ENCODE results near the gene TNXB. TPM values are rescaled to one million over a fixed set of nuclear protein-coding genes. Genes with fewer than 3 reads are reported as not detected.

Gene TNXB
- polyA plus RNA-seq, 1 donor from 2014 or later: 3.3 TPM

DNA sequence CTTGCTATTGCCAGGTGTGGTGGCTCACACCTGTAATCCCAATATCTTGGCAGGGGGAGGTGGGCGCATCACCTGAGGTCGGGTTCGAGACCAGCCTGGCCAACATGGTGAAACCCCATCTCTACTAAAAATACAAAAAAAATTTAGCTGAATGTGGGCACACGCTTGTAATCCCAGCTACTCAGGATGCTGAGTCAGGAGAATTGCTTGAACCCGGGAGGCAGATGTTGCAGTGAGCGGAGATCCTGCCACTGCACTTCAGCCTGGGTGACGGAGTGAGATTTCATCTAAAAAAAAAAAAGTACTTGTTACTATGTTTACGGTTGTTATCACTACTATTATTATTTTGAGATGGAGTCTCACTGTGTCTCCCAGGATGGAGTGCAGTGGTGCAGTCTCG, 47.8 kb upstream of the TNXB start:
- TF ChIP-seq EZH2 (IDR thresholded peaks at IDR 0.05; ENCODE audit: borderline replicate concordance, insufficient read depth, low read length, poor library complexity, severe bottlenecking) (no peak), SMC3 (conservative IDR thresholded peaks at IDR 0.05; ENCODE audit: poor library complexity) (no peak), RAD21 (conservative IDR thresholded peaks at IDR 0.05) (no peak), POLR2AphosphoS5 (IDR thresholded peaks at IDR 0.05) (no peak), MXI1 (conservative IDR thresholded peaks at IDR 0.05; ENCODE audit: poor library complexity, severe bottlenecking) (no peak), TAF1 (IDR thresholded peaks at IDR 0.05; ENCODE audit: low read depth) (no peak), EP300 (conservative IDR thresholded peaks at IDR 0.05; ENCODE audit: poor library complexity, severe bottlenecking) (no peak)
- TF ChIP-seq, protein P1, sequence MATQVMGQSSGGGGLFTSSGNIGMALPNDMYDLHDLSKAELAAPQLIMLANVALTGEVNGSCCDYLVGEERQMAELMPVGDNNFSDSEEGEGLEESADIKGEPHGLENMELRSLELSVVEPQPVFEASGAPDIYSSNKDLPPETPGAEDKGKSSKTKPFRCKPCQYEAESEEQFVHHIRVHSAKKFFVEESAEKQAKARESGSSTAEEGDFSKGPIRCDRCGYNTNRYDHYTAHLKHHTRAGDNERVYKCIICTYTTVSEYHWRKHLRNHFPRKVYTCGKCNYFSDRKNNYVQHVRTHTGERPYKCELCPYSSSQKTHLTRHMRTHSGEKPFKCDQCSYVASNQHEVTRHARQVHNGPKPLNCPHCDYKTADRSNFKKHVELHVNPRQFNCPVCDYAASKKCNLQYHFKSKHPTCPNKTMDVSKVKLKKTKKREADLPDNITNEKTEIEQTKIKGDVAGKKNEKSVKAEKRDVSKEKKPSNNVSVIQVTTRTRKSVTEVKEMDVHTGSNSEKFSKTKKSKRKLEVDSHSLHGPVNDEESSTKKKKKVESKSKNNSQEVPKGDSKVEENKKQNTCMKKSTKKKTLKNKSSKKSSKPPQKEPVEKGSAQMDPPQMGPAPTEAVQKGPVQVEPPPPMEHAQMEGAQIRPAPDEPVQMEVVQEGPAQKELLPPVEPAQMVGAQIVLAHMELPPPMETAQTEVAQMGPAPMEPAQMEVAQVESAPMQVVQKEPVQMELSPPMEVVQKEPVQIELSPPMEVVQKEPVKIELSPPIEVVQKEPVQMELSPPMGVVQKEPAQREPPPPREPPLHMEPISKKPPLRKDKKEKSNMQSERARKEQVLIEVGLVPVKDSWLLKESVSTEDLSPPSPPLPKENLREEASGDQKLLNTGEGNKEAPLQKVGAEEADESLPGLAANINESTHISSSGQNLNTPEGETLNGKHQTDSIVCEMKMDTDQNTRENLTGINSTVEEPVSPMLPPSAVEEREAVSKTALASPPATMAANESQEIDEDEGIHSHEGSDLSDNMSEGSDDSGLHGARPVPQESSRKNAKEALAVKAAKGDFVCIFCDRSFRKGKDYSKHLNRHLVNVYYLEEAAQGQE (IDR thresholded peaks at IDR 0.05; ENCODE audit: borderline replicate concordance): no peak
- TF ChIP-seq, protein P2, sequence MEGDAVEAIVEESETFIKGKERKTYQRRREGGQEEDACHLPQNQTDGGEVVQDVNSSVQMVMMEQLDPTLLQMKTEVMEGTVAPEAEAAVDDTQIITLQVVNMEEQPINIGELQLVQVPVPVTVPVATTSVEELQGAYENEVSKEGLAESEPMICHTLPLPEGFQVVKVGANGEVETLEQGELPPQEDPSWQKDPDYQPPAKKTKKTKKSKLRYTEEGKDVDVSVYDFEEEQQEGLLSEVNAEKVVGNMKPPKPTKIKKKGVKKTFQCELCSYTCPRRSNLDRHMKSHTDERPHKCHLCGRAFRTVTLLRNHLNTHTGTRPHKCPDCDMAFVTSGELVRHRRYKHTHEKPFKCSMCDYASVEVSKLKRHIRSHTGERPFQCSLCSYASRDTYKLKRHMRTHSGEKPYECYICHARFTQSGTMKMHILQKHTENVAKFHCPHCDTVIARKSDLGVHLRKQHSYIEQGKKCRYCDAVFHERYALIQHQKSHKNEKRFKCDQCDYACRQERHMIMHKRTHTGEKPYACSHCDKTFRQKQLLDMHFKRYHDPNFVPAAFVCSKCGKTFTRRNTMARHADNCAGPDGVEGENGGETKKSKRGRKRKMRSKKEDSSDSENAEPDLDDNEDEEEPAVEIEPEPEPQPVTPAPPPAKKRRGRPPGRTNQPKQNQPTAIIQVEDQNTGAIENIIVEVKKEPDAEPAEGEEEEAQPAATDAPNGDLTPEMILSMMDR (IDR thresholded peaks at IDR 0.05; ENCODE audit: poor library complexity, severe bottlenecking): no peak
- no peak overlapping the region for H3K4me2 ChIP-seq (ENCODE audit: low read length)

DNA sequence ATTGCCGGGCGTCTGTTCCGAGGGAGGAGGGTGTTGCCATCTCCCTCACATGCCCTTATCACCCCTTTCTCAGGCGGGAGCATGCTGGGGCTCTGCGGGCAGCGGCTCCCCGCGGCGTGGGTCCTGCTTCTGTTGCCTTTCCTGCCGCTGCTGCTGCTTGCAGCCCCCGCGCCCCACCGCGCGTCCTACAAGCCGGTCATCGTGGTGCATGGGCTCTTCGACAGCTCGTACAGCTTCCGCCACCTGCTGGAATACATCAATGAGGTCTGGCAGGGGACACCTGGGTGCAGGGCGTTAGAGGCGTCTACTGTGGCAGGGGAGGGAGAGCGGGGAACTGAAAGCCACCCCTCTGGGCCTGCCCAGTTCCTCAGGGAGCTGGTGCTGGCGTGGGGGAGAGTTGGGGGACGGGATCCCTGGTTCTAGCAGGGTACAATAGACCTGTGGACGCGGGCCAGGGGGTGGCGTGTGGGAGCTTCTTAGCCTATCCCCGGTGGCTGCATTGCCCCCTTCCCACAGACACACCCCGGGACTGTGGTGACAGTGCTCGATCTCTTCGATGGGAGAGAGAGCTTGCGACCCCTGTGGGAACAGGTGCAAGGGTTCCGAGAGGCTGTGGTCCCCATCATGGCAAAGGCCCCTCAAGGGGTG, 45.5 kb upstream of the TNXB start:
- H3K27ac ChIP-seq (ENCODE audit: low read length): peak overlapping the region; percentile 93

More for the DNA sequence above, 47.8 kb upstream of the TNXB start:
- Histone ChIP-seq H3K9me2 (ENCODE audit: insufficient read depth, low read length) (no peaks in the 10 kb centered on the region), H3K9me3 (ENCODE audit: low read length) (no peaks in the 10 kb centered on the region), H3F3A (ENCODE audit: insufficient read depth, low read length, poor library complexity, severe bottlenecking) (no peaks in the 10 kb centered on the region), H3K9ac (ENCODE audit: low read length) (no peak overlapping the region), H4K20me1 (ENCODE audit: insufficient read depth) (no peaks in the 10 kb centered on the region), H3K4me3 (ENCODE audit: low read length) (no peak overlapping the region), H3K36me3 (ENCODE audit: insufficient read depth, low read length) (no peaks in the 10 kb centered on the region), H2AFZ (ENCODE audit: low read depth, low read length) (no peak overlapping the region), H3K27ac (ENCODE audit: low read length) (no peak overlapping the region), H3K27me3 (ENCODE audit: insufficient read depth, low read depth, low read length) (peaks cover 7% of the 10 kb centered on the region), H3K79me2 (replicated peaks; ENCODE audit: insufficient read depth, low read length) (peaks cover 9% of the 10 kb centered on the region)

More for the DNA sequence above, 45.5 kb upstream of the TNXB start:
- Histone ChIP-seq H3K4me3 (ENCODE audit: low read length) (peak overlapping the region; percentile 79), H2AFZ (ENCODE audit: low read depth, low read length) (peak overlapping the region; percentile 75), H3K4me2 (ENCODE audit: low read length) (peak overlapping the region; percentile 82), H3K27me3 (ENCODE audit: insufficient read depth, low read depth, low read length) (peaks cover 28% of the 10 kb centered on the region), H3K9me3 (ENCODE audit: low read length) (no peaks in the 10 kb centered on the region), H3K36me3 (ENCODE audit: insufficient read depth, low read length) (no peaks in the 10 kb centered on the region), H4K20me1 (ENCODE audit: insufficient read depth) (no peaks in the 10 kb centered on the region), H3F3A (ENCODE audit: insufficient read depth, low read length, poor library complexity, severe bottlenecking) (no peaks in the 10 kb centered on the region), H3K79me2 (replicated peaks; ENCODE audit: insufficient read depth, low read length) (peaks cover 9% of the 10 kb centered on the region), H3K9me2 (ENCODE audit: insufficient read depth, low read length) (no peaks in the 10 kb centered on the region), H3K9ac (ENCODE audit: low read length) (peak overlapping the region; percentile 86)
- TF ChIP-seq RAD21 (conservative IDR thresholded peaks at IDR 0.05): peak; percentile 75
- TF ChIP-seq SMC3 (conservative IDR thresholded peaks at IDR 0.05; ENCODE audit: poor library complexity): peak; percentile 85
- TF ChIP-seq POLR2AphosphoS5 (IDR thresholded peaks at IDR 0.05): no peak
- TF ChIP-seq, protein P2 (IDR thresholded peaks at IDR 0.05; ENCODE audit: poor library complexity, severe bottlenecking): peak; percentile 79
- TF ChIP-seq EP300 (conservative IDR thresholded peaks at IDR 0.05; ENCODE audit: poor library complexity, severe bottlenecking): no peak
- TF ChIP-seq EZH2 (IDR thresholded peaks at IDR 0.05; ENCODE audit: borderline replicate concordance, insufficient read depth, low read length, poor library complexity, severe bottlenecking): no peak
- TF ChIP-seq MXI1 (conservative IDR thresholded peaks at IDR 0.05; ENCODE audit: poor library complexity, severe bottlenecking): peak; percentile 61
- TF ChIP-seq, protein P1 (IDR thresholded peaks at IDR 0.05; ENCODE audit: borderline replicate concordance): no peak
- no peak for TF ChIP-seq TAF1 (IDR thresholded peaks at IDR 0.05; ENCODE audit: low read depth)

All from neural cell (in vitro differentiated cells).